Measurements from ENCODE around the gene TMEM33. TPM values are rescaled to one million over a fixed set of nuclear protein-coding genes. Genes with fewer than 3 reads are reported as not detected.
"Not testable (repeated sequence)": the region's sequence is repeated elsewhere in the genome, so short reads cannot be mapped to it uniquely, and the experiment has no call there.

The TMEM33 gene
- total RNA-seq, 2 experiments from 2014 or later: 53.3 to 55.9 TPM

- POLR2A ChIA-PET: interaction anchor here (1.4 kb wide), 1 partner anchor 15 kb away, joined by 3 read pairs; no protein-coding TSS in a partner anchor
- H3K4me1 Mint-ChIP-seq; H3K27me3 Mint-ChIP-seq; H3K27ac Mint-ChIP-seq; DNase-seq; H3K36me3 Mint-ChIP-seq (ENCODE audit: low read depth); H3K4me3 Mint-ChIP-seq; CTCF ChIA-PET: not testable (repeated sequence)
- H3K9me3 Mint-ChIP-seq: peaks cover 13% of the 10 kb centered on the region
Observed at GRCh38 chr4:41920416-41920815, 14.8 kb upstream of the TMEM33 start.

GRCh38 chr4:41921476-41921875, 13.8 kb upstream of the TMEM33 start:
- no peak for DNase-seq
- H3K4me3 Mint-ChIP-seq: no peak overlapping the region
- H3K27me3 Mint-ChIP-seq: peaks cover 9% of the 10 kb centered on the region
- H3K9me3 Mint-ChIP-seq: peaks cover 13% of the 10 kb centered on the region
- no peak overlapping the region for H3K27ac Mint-ChIP-seq
- POLR2A ChIA-PET: no interaction called here
- no peaks in the 10 kb centered on the region for H3K36me3 Mint-ChIP-seq (ENCODE audit: low read depth)
- CTCF ChIA-PET: no interaction called here
- no peaks in the 10 kb centered on the region for H3K4me1 Mint-ChIP-seq

- Mint-ChIP-seq H3K9me3 (peaks cover 2% of the 10 kb centered on the region), H3K36me3 (ENCODE audit: low read depth) (no peaks in the 10 kb centered on the region), H3K27me3 (peaks cover 11% of the 10 kb centered on the region), H3K27ac (no peak overlapping the region), H3K4me1 (peaks cover 15% of the 10 kb centered on the region), H3K4me3 (no peak overlapping the region)
- CTCF ChIA-PET: no interaction called here
- POLR2A ChIA-PET: no interaction called here
- no peak for DNase-seq
Observed at GRCh38 chr4:41927796-41928499, 7.3 kb upstream of the TMEM33 start.

- Mint-ChIP-seq H3K27ac (no peak overlapping the region), H3K9me3 (no peaks in the 10 kb centered on the region), H3K36me3 (ENCODE audit: low read depth) (peaks cover 2% of the 10 kb centered on the region), H3K27me3 (peaks cover 9% of the 10 kb centered on the region), H3K4me3 (no peak overlapping the region), H3K4me1 (peaks cover 23% of the 10 kb centered on the region)
- ChIA-PET CTCF (interaction anchor here (0.7 kb wide), 1 partner anchor 44 kb away, joined by 3 read pairs; no protein-coding TSS in a partner anchor), POLR2A (no interaction called here)
- DNase-seq: no peak
Observed at GRCh38 chr4:41930139-41930831, 4.9 kb upstream of the TMEM33 start.

GRCh38 chr4:41932988-41933387, 2.2 kb upstream of the TMEM33 start:
- H3K4me3 Mint-ChIP-seq: no peak overlapping the region
- H3K27me3 Mint-ChIP-seq: peaks cover 5% of the 10 kb centered on the region
- ChIA-PET POLR2A (no interaction called here), CTCF (no interaction called here)
- no peak for DNase-seq
- no peak overlapping the region for H3K27ac Mint-ChIP-seq
- peaks cover 16% of the 10 kb centered on the region for H3K36me3 Mint-ChIP-seq (ENCODE audit: low read depth)
- H3K4me1 Mint-ChIP-seq: peaks cover 46% of the 10 kb centered on the region
- no peaks in the 10 kb centered on the region for H3K9me3 Mint-ChIP-seq

- Mint-ChIP-seq H3K9me3 (no peaks in the 10 kb centered on the region), H3K4me1 (peaks cover 53% of the 10 kb centered on the region), H3K27me3 (no peaks in the 10 kb centered on the region), H3K36me3 (ENCODE audit: low read depth) (peaks cover 17% of the 10 kb centered on the region), H3K27ac (no peak overlapping the region), H3K4me3 (peak overlapping the region; percentile 93)
- POLR2A ChIA-PET: interaction anchor here (1.5 to 2.9 kb wide), 2 partner anchors 11 to 24 kb away, joined by 5 to 11 read pairs; no protein-coding TSS in a partner anchor
- CTCF ChIA-PET: interaction anchor here (0.6 to 0.7 kb wide), 2 partner anchors 16 to 23 kb away, joined by 3 to 8 read pairs; no protein-coding TSS in a partner anchor
- DNase-seq: no peak
Observed at GRCh38 chr4:41933997-41934503, 1.2 kb upstream of the TMEM33 start.

- Mint-ChIP-seq H3K27me3 (no peaks in the 10 kb centered on the region), H3K36me3 (ENCODE audit: low read depth) (peaks cover 21% of the 10 kb centered on the region), H3K4me3 (peak overlapping the region; percentile 93), H3K27ac (peak overlapping the region; percentile 82), H3K9me3 (no peaks in the 10 kb centered on the region), H3K4me1 (peaks cover 56% of the 10 kb centered on the region)
- ChIA-PET CTCF (interaction anchor here (0.6 to 1.1 kb wide), 4 partner anchors 15 to 490 kb away, joined by 3 to 8 read pairs (median 3); no protein-coding TSS in a partner anchor), POLR2A (interaction anchor here (1.5 to 2.9 kb wide), 4 partner anchors 10 to 56 kb away, joined by 5 to 12 read pairs (median 9); partner anchors contain the start of gene SLC30A9)
- no peak for DNase-seq
Observed at GRCh38 chr4:41934514-41934900, 722 bp upstream of the TMEM33 start.

- Mint-ChIP-seq H3K27ac (peak overlapping the region; percentile 82), H3K4me1 (peaks cover 54% of the 10 kb centered on the region), H3K27me3 (no peaks in the 10 kb centered on the region), H3K36me3 (ENCODE audit: low read depth) (peaks cover 27% of the 10 kb centered on the region), H3K9me3 (no peaks in the 10 kb centered on the region), H3K4me3 (peak overlapping the region; percentile 93)
- DNase-seq: peak; percentile 31
- ChIA-PET CTCF (interaction anchor here (1.1 to 1.2 kb wide), 2 partner anchors 28 to 31 kb away, joined by 3 read pairs; no protein-coding TSS in a partner anchor), POLR2A (interaction anchor here (1.0 to 2.9 kb wide), 5 partner anchors 9 to 55 kb away, joined by 3 to 12 read pairs (median 7); partner anchors contain the start of gene SLC30A9)
Observed at GRCh38 chr4:41935652-41936021, 408 bp downstream of the TMEM33 start.

- no peak for DNase-seq
- Mint-ChIP-seq H3K4me1 (peaks cover 44% of the 10 kb centered on the region), H3K9me3 (no peaks in the 10 kb centered on the region), H3K36me3 (ENCODE audit: low read depth) (peaks cover 45% of the 10 kb centered on the region), H3K27me3 (no peaks in the 10 kb centered on the region), H3K4me3 (no peak overlapping the region), H3K27ac (no peak overlapping the region)
- ChIA-PET CTCF (interaction anchor here (0.5 to 0.9 kb wide), 5 partner anchors 18 to 904 kb away, joined by 3 to 4 read pairs (median 4); no protein-coding TSS in a partner anchor), POLR2A (no interaction called here)
Observed at GRCh38 chr4:41939016-41939626, 3.9 kb downstream of the TMEM33 start.

GRCh38 chr4:41940834-41941233, 5.6 kb downstream of the TMEM33 start:
- H3K4me1 Mint-ChIP-seq: peaks cover 30% of the 10 kb centered on the region
- POLR2A ChIA-PET: interaction anchor here (0.6 kb wide), 1 partner anchor 51 kb away, joined by 3 read pairs; no protein-coding TSS in a partner anchor

GRCh38 chr4:41943506-41943905, 8.3 kb downstream of the TMEM33 start:
- Mint-ChIP-seq H3K9me3 (no peaks in the 10 kb centered on the region), H3K27me3 (no peaks in the 10 kb centered on the region), H3K36me3 (ENCODE audit: low read depth) (peaks cover 38% of the 10 kb centered on the region), H3K4me1 (peaks cover 10% of the 10 kb centered on the region), H3K4me3 (no peak overlapping the region), H3K27ac (no peak overlapping the region)
- ChIA-PET CTCF (no interaction called here), POLR2A (no interaction called here)
- DNase-seq: no peak

More at GRCh38 chr4:41940834-41941233, 5.6 kb downstream of the TMEM33 start:
- Mint-ChIP-seq H3K4me3 (no peak overlapping the region), H3K27ac (no peak overlapping the region), H3K36me3 (ENCODE audit: low read depth) (peaks cover 41% of the 10 kb centered on the region), H3K9me3 (no peaks in the 10 kb centered on the region), H3K27me3 (no peaks in the 10 kb centered on the region)
- no peak for DNase-seq
- CTCF ChIA-PET: no interaction called here

GRCh38 chr4:41944089-41944488, 8.9 kb downstream of the TMEM33 start:
- no peak overlapping the region for H3K27ac Mint-ChIP-seq
- H3K9me3 Mint-ChIP-seq: no peaks in the 10 kb centered on the region
- peaks cover 40% of the 10 kb centered on the region for H3K36me3 Mint-ChIP-seq (ENCODE audit: low read depth)
- ChIA-PET CTCF (no interaction called here), POLR2A (interaction anchor here (2.0 kb wide), 1 partner anchor 8 kb away, joined by 7 read pairs; the partner anchor contains the start of gene TMEM33)
- DNase-seq: no peak
- no peaks in the 10 kb centered on the region for H3K27me3 Mint-ChIP-seq
- H3K4me1 Mint-ChIP-seq: peaks cover 9% of the 10 kb centered on the region
- no peak overlapping the region for H3K4me3 Mint-ChIP-seq

- no peaks in the 10 kb centered on the region for H3K27me3 Mint-ChIP-seq
- DNase-seq: no peak
- ChIA-PET POLR2A (no interaction called here), CTCF (interaction anchor here (0.9 to 1.5 kb wide), 2 partner anchors 14 to 15 kb away, joined by 3 read pairs; no protein-coding TSS in a partner anchor)
- H3K36me3 Mint-ChIP-seq (ENCODE audit: low read depth): peaks cover 50% of the 10 kb centered on the region
- peaks cover 18% of the 10 kb centered on the region for H3K4me1 Mint-ChIP-seq
- H3K4me3 Mint-ChIP-seq: no peak overlapping the region
- H3K9me3 Mint-ChIP-seq: no peaks in the 10 kb centered on the region
- no peak overlapping the region for H3K27ac Mint-ChIP-seq
Observed at GRCh38 chr4:41949531-41949930, 14.3 kb downstream of the TMEM33 start.

All from activated CD4-positive, alpha-beta memory T cell treated with anti-CD3 and anti-CD28 coated beads, Interleukin-2, amount 10 ng/mL, durations not matched to agents 7 days and 5 days (primary cell).